Measurements from ENCODE around the gene TMEM135.
"Not testable (repeated sequence)": the region's sequence is repeated elsewhere in the genome, so short reads cannot be mapped to it uniquely, and the experiment has no call there.

TMEM135 gene

GRCh38 chr11:87144252-87144651 is 106.5 kb downstream of the TMEM135 start:
- no peak for DNase-seq

DNA sequence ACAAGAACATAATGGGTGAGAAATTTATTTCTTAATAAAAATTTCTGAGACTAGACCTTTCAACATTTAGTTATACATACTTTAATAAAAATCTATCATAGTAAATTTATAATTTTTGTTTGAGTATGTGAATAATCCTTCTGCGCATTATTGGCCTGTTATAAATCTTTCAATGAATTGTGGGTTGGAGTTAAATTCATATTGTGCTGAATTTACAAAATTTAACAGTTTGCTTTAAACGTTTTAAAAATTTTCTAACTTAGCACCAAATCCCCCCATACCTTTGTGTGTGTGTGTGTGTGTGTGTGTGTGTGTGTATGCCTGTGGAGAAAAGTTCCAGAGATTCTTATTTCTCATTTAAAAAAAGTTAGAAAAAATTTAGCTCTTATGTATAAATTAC is 111.0 kb downstream of the TMEM135 start:
- no peak for DNase-seq

DNA sequence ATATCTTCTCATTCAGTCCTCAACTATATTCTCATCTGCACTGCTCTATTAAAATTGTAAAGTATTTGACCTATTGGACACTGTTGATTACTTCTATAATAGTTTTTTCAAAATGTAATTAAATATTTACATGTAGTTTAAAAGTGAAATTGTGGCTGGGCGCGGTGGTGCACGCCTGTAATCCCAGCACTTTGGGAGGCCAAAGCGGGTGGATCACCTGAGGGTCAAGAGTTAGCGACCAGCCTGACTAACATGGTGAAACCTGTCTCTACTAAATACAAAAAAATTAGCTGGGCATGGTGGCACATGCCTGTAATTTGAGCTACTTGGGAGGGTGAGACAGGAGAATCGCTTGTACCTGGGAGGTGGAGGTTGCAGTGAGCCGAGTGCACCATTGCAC is 112.0 kb downstream of the TMEM135 start:
- not testable (repeated sequence) for DNase-seq

DNA sequence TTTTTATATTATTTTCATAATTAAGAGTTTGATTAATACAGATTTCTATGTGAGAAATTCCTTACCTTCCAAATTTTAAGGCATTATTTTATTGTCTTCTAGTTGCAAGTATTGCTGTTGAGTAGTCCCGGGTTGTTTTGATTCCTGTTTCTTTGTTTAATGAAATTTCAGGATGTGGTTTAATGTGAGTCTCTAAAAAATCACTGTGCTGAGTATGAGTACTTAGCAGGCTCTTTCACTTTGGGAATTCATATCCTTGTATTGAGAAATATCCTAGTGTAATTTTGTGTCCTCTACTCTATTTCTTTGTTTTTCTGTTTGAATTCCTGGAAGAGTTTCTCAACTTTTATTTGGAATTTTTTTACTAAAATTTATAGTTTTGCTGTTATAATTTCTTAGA is 113.2 kb downstream of the TMEM135 start:
- no peak for DNase-seq

DNA sequence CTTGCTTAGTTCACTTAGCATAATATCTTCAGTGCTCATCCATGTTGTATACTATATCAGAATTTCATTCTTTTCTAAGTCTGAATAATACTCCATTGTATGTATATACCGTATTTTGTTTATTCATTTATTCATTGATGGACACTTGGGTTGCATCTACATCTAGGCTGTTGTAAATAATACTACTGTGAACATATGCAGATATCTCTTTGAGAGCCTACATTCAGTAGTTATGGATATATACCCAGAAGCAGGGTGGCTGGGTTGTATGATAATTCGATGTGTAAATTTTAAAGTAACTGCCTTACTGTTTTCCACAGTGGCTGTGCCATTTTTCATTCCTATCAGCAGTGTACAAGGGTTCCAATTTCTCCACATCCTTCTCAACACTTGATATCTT is 116.5 kb downstream of the TMEM135 start:
- DNase-seq, result no peak

DNA sequence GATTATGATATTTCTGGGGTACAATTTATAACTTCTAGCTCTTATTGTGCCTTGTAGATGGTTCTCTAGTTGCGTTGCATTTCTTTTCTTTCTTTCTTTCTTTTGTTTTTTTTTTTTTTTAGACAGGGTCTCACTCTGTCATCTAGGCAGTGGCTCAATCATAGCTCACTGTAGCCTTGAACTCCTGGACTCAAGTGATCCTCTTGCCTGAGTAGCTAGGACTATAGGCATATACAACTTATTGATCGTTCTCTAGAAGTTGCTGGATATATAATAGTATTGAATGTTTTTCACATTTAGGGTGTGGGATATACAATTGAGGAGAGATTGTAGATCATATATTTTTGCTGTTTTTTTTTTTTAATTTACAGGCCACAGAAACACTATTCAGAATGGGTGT is 119.2 kb downstream of the TMEM135 start:
- DNase-seq, result no peak

DNA sequence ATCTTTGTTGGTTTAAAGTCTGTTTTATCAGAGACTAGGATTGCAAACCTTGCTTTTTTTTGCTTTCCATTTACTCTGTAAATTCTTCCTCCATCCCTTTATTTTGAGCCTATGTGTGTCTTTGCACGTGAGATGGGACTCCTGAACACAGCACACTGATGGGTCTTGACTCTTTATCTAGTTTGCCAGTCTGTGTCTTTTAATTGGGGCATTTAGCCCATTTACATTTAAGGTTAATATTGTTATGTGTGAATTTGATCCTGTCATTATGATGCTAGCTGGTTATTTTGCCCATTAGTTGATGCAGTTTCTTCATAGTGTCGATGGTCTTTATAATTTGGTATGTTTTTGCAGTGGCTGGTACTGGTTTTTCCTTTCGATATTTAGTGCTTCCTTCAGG is 131.3 kb downstream of the TMEM135 start:
- not testable (repeated sequence) for DNase-seq

- DNase-seq, result no peak
Measured at GRCh38 chr11:87173185-87174039, 135.7 kb downstream of the TMEM135 start.

GRCh38 chr11:87174870-87175269 is 137.1 kb downstream of the TMEM135 start:
- no peak for DNase-seq

DNA sequence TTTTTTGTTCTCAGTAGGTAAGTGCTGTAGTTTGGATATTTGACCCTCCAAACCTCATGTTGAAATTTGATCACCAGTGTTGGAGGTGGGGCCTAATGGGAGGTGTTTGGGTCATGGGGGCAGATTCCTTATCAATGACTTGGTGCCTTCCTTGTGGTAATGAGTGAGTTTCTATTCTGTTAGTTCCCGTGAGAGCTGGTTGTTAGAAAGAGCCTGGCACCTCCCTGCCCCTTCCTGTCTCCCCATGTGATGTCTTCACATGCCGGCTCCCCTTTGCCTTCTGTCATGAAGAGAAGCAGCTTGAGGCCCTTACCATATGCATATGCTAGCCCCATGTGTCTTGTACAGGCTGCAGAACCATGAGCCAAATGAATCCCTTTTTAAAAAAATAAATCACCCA is 138.3 kb downstream of the TMEM135 start:
- no peak for DNase-seq

DNA sequence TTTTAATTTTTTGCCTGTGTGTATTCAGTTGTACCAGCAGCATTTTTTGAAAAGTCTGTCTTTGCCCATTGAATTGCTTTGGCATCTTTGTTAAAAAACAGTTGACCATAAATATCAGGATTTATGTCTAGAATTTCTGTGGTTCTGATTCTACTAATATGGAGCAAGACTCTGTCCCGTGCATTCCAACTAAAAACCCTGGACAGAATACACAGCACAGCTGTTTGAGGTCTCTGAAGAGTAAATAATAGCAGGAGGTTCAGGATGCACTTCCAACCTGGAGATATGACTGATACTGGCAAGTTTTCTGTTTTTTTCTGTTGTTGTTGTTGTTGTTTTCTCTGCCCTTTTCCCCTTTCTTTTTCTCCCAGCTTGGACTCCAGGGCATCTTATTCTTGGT is 141.9 kb downstream of the TMEM135 start:
- DNase-seq, result no peak

DNA sequence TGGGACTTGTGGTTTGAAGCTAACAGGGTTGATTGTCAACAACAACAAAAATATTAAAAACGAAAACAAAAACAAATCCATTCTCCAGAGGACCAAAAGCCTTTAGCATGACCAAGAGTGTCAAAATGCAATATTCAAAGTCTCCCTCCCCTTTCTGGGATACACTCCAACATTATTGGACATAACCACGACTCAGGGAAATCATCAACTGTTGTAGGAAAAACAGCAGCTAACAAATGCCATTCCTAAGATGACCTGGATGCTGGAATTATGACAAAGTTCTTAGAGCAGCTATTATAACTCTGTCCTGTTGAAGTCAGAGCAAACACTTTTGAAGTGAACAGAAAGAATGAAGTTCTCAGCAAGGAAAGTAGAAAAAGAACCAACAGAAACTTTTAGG is 143.0 kb downstream of the TMEM135 start:
- no peak for DNase-seq

- DNase-seq, result no peak
Measured at GRCh38 chr11:87181143-87181542, 143.4 kb downstream of the TMEM135 start.

- DNase-seq, result no peak
Measured at GRCh38 chr11:87185228-87185627, 147.5 kb downstream of the TMEM135 start.

DNA sequence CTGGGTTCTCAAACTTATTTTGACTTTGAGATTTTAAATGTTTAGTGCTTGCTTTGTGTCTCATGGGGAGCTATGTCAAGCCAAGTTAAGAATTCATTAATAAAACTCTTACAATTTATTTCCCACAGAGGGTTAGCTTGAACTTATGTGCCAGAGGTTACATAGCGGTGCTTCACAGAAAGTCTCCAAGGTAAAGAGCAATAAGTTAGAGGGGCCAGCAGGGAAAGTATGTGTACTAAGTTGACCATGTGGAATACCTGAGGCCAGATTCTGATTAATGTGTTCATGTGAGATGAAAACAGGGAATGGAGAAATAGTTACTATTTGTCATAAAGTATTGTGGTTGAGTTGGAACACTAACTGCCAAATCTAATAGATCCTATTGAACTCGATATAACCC is 149.3 kb downstream of the TMEM135 start:
- no peak for DNase-seq

GRCh38 chr11:87187930-87188329 is 150.2 kb downstream of the TMEM135 start:
- DNase-seq, result no peak

- DNase-seq, result not testable (repeated sequence)
Measured at GRCh38 chr11:87188396-87188795, 150.7 kb downstream of the TMEM135 start.

GRCh38 chr11:87188921-87189320 is 151.2 kb downstream of the TMEM135 start:
- not testable (repeated sequence) for DNase-seq

DNA sequence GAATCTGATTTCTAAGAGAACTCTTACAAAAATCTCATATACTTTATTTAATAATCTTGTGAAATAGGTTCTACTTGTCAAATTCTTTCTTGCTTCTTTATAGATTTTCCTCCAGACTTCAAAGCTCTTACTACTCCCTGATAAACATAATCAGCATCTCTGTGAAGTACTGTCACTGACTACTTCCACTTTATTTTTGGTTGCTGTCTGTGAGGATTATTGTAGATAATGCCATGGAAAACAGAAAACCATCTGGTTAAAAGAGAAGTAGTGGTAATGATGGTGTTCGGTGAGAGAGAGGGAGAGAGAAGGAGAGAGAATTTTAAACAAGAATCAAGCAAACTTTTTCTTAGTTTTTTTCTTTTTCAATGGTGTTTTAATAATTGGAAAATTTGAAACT is 152.3 kb downstream of the TMEM135 start:
- DNase-seq, result no peak

GRCh38 chr11:87193756-87194470 is 156.2 kb downstream of the TMEM135 start:
- DNase-seq, result no peak

GRCh38 chr11:87194985-87195820 is 157.5 kb downstream of the TMEM135 start:
- no peak for DNase-seq

GRCh38 chr11:87198266-87198881 is 160.6 kb downstream of the TMEM135 start:
- DNase-seq, result no peak

DNA sequence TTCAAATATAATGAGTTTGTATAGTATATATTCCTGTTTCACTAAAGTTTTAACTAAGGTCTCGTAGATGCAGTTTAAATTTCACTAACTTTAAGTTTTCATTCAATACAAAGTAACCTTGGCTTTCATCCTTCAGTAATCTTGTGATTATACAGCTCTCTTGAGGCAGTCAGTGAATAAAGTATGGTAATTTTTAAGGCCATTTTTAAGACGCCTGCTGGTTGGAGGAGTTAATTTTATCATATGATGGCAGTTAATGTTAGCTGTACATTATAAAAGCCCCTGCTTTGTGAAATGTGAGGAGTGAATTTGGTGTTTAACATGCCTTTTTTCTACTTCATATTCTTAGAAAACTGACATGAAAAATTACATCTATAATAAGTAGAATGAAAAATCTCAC is 163.6 kb downstream of the TMEM135 start:
- no peak for DNase-seq

Data from CD4-positive, alpha-beta T cell treated with Interleukin-15 for 1 hour (primary cell).